GM23248 (cell line): ENCODE data around the gene COL16A1. TPM values are rescaled to one million over a fixed set of nuclear protein-coding genes. Genes with fewer than 3 reads are reported as not detected.

ENCODE experiments used
- DNase-seq: peaks from one replicate; pipeline ENCODE4 v3.0.0-alpha.2; 2015
- H2AFZ ChIP-seq: fragments of 200-600 bp; sonication (generic); 2 replicates; pipeline ENCODE4 v1.6.1; 2016; ENCODE audit warnings: antibody characterized with exemption
- H3F3A ChIP-seq: fragments of 200-600 bp; sonication (generic); 2 replicates; pipeline ENCODE4 v1.6.1; 2016; ENCODE audit warnings: mild to moderate bottlenecking, antibody characterized with exemption, mixed run types; ENCODE audit not compliant: insufficient read depth
- H3K27ac ChIP-seq: fragments of 200-600 bp; sonication (generic); 2 replicates; pipeline ENCODE4 v1.5.1; 2016; ENCODE audit warnings: mild to moderate bottlenecking
- H3K27me3 ChIP-seq: fragments of 200-600 bp; sonication (generic); replicated peaks from 2 replicates; pipeline ENCODE4 v1.6.1; 2016; ENCODE audit warnings: mild to moderate bottlenecking; ENCODE audit not compliant: insufficient read depth
- H3K36me3 ChIP-seq: fragments of 200-600 bp; sonication (generic); 2 replicates; pipeline ENCODE4 v1.6.1; 2016; ENCODE audit warnings: low read depth, mild to moderate bottlenecking
- H3K4me1 ChIP-seq: fragments of 200-600 bp; sonication (generic); 2 replicates; pipeline ENCODE4 v1.6.1; 2016; ENCODE audit warnings: mild to moderate bottlenecking; ENCODE audit not compliant: insufficient read depth
- H3K4me2 ChIP-seq: fragments of 200-600 bp; sonication (generic); one replicate; pipeline ENCODE4 v1.6.1; 2016; ENCODE audit warnings: mild to moderate bottlenecking; ENCODE audit not compliant: unreplicated experiment
- H3K4me3 ChIP-seq: fragments of 200-600 bp; sonication (generic); 2 replicates; pipeline ENCODE4 v1.5.1; 2016; ENCODE audit warnings: mild to moderate bottlenecking
- H3K79me2 ChIP-seq: fragments of 200-600 bp; sonication (generic); 2 replicates; pipeline ENCODE4 v1.6.1; 2016; ENCODE audit warnings: mild to moderate bottlenecking; ENCODE audit not compliant: insufficient read depth
- H3K9ac ChIP-seq: fragments of 200-600 bp; sonication (generic); 2 replicates; pipeline ENCODE4 v1.6.1; 2016; ENCODE audit warnings: mild to moderate bottlenecking
- H3K9me2 ChIP-seq: fragments of 200-600 bp; sonication (generic); 2 replicates; pipeline ENCODE4 v1.6.1; 2016; ENCODE audit warnings: mixed run types, mild to moderate bottlenecking, moderate library complexity; ENCODE audit not compliant: insufficient read depth
- H3K9me3 ChIP-seq: fragments of 200-600 bp; sonication (generic); one replicate; pipeline ENCODE4 v1.6.1; 2017; ENCODE audit warnings: low read depth
- H4K20me1 ChIP-seq: fragments of 200-600 bp; sonication (generic); 2 replicates; pipeline ENCODE4 v1.6.0; 2016; ENCODE audit not compliant: insufficient read depth
- EZH2 ChIP-seq: fragments of 200-600 bp; sonication (generic); IDR thresholded peaks from 2 replicates; pipeline ENCODE4 v1.6.1; 2018; ENCODE audit warnings: antibody characterized with exemption, mild to moderate bottlenecking; ENCODE audit not compliant: insufficient read depth, poor library complexity, severe bottlenecking
- EZH2phosphoT487 ChIP-seq: fragments of 200-600 bp; sonication (generic); IDR thresholded peaks from 2 replicates; pipeline ENCODE4 v1.6.1; 2018; ENCODE audit warnings: antibody characterized with exemption, moderate library complexity, mild to moderate bottlenecking, low read depth; ENCODE audit not compliant: insufficient read depth
- WGBS, 2 experiments: methylation state at CpG; one replicate each; pipeline ENCODE4 v1.1.6; 2015 to 2017; ENCODE audit warnings: low lambda C conversion rate in 2 of 2, low coverage in 1 of 2; ENCODE audit errors: missing lambda C conversion rate in 2 of 2; 5-methylcytosine and 5-hydroxymethylcytosine counted together
- in situ Hi-C: fragments of 300-500 bp; cut with MboI; formaldehyde crosslinking; loops from 2 replicates; pipeline ENCODE4 v1.15.0; 2020
- polyA plus RNA-seq: library from polyadenylated mRNA; unstranded; fragments of >200 nt; fragmentation: Nextera tagmentation; extraction: Ambion mirVana; gene quantifications from 2 replicates; pipeline ENCODE4 v1.2.1, GENCODE V29; 2016
- total RNA-seq: library from RNA; depleted of rRNA; stranded (reverse); fragments of >200 nt; shearing (Covaris generic); gene quantifications from 2 replicates; pipeline ENCODE4 v1.2.3, GENCODE V29; 2014; rRNA removed

The COL16A1 gene
- 234 and 247 TPM in 2 replicates for total RNA-seq
- 67.3 and 68.7 TPM in 2 replicates for polyA plus RNA-seq

- Histone ChIP-seq H4K20me1 (no peaks in the 10 kb centered on the region), H3K27ac (peak within 1 kb of the TSS; percentile 89), H3K4me2 (peak within 1 kb of the TSS; percentile 93), H3K36me3 (peaks cover 8% of the 10 kb centered on the region; the same call in 1 of the 2 replicates), H3K9ac (peak within 1 kb of the TSS; percentile 89), H3F3A (peaks cover 48% of the 10 kb centered on the region), H3K4me1 (peaks cover 65% of the 10 kb centered on the region), H3K4me3 (peak within 1 kb of the TSS; percentile 84), H2AFZ (peak within 1 kb of the TSS; percentile 50), H3K79me2 (peaks cover 29% of the 10 kb centered on the region), H3K9me3 (no peaks in the 10 kb centered on the region), H3K9me2 (no peaks in the 10 kb centered on the region), H3K27me3 (no peaks in the 10 kb centered on the region)
- TF ChIP-seq EZH2phosphoT487, result no peak
- TF ChIP-seq EZH2, result no peak
- WGBS, 2 experiments, result 1 to 2% methylated on average over 25 to 30 of the region's 40 CpGs
- in situ Hi-C loops, result no loop called here
- peak; percentile 86 for DNase-seq
Measured at GRCh38 chr1:31703431-31704270, at the start of gene COL16A1. TSS of gene COL16A1 (minus strand) at chr1:31704017. CDS start at chr1:31702193, 1,824 bp downstream.

GRCh38 chr1:31752952-31753475 lies 49.2 kb upstream of the COL16A1 start:
- Histone ChIP-seq H3K9me3 (no peaks in the 10 kb centered on the region), H3K27ac (no peak overlapping the region)

GRCh38 chr1:31752258-31752657 lies 48.4 kb upstream of the COL16A1 start:
- Histone ChIP-seq H3K27me3 (no peaks in the 10 kb centered on the region), H3K9ac (no peak overlapping the region), H3K9me2 (no peaks in the 10 kb centered on the region), H3F3A (peaks cover 4% of the 10 kb centered on the region; the same call in 1 of the 2 replicates), H2AFZ (no peak overlapping the region), H3K79me2 (no peaks in the 10 kb centered on the region), H3K4me2 (no peak overlapping the region), H3K27ac (no peak overlapping the region), H3K4me1 (peaks cover 18% of the 10 kb centered on the region), H4K20me1 (no peaks in the 10 kb centered on the region), H3K36me3 (no peaks in the 10 kb centered on the region), H3K4me3 (no peak overlapping the region), H3K9me3 (no peaks in the 10 kb centered on the region)
- WGBS, 2 experiments, result 86 to 90% methylated on average over 5 to 7 of the region's 7 CpGs
- DNase-seq, result no peak
- in situ Hi-C loops, result no loop called here
- TF ChIP-seq EZH2phosphoT487 (no peak), EZH2 (no peak)

More at GRCh38 chr1:31752952-31753475, 49.2 kb upstream of the COL16A1 start:
- Histone ChIP-seq H3K4me3 (no peak overlapping the region), H2AFZ (no peak overlapping the region), H3K9ac (no peak overlapping the region), H3K27me3 (no peaks in the 10 kb centered on the region), H3F3A (peaks cover 4% of the 10 kb centered on the region; the same call in 1 of the 2 replicates), H3K36me3 (no peaks in the 10 kb centered on the region), H3K4me2 (no peak overlapping the region), H3K79me2 (no peaks in the 10 kb centered on the region), H3K4me1 (peaks cover 18% of the 10 kb centered on the region), H3K9me2 (no peaks in the 10 kb centered on the region), H4K20me1 (no peaks in the 10 kb centered on the region)
- TF ChIP-seq EZH2 (no peak), EZH2phosphoT487 (no peak)
- in situ Hi-C loops, result no loop called here
- 89% methylated on average over 12 of the region's 12 CpGs for WGBS, 2 experiments
- no peak for DNase-seq

GRCh38 chr1:31751822-31752241 lies 48.0 kb upstream of the COL16A1 start:
- DNase-seq, result no peak
- Histone ChIP-seq H2AFZ (no peak overlapping the region), H3F3A (peaks cover 4% of the 10 kb centered on the region; the same call in 1 of the 2 replicates), H3K27me3 (no peaks in the 10 kb centered on the region), H3K9me3 (no peaks in the 10 kb centered on the region), H3K9me2 (no peaks in the 10 kb centered on the region), H3K36me3 (no peaks in the 10 kb centered on the region), H3K4me3 (no peak overlapping the region), H3K9ac (no peak overlapping the region), H3K4me2 (no peak overlapping the region), H3K4me1 (peaks cover 18% of the 10 kb centered on the region), H4K20me1 (no peaks in the 10 kb centered on the region), H3K27ac (no peak overlapping the region), H3K79me2 (no peaks in the 10 kb centered on the region)
- WGBS, 2 experiments, result 82 to 85% methylated on average over 5 of the region's 5 CpGs
- TF ChIP-seq EZH2 (no peak), EZH2phosphoT487 (no peak)
- in situ Hi-C loops, result no loop called here
